Measurements from ENCODE around the gene NMNAT3.

NMNAT3 gene

GRCh38 chr3:139574026-139574947 lies 103.5 kb downstream of the NMNAT3 start:
- no peak for DNase-seq

DNA sequence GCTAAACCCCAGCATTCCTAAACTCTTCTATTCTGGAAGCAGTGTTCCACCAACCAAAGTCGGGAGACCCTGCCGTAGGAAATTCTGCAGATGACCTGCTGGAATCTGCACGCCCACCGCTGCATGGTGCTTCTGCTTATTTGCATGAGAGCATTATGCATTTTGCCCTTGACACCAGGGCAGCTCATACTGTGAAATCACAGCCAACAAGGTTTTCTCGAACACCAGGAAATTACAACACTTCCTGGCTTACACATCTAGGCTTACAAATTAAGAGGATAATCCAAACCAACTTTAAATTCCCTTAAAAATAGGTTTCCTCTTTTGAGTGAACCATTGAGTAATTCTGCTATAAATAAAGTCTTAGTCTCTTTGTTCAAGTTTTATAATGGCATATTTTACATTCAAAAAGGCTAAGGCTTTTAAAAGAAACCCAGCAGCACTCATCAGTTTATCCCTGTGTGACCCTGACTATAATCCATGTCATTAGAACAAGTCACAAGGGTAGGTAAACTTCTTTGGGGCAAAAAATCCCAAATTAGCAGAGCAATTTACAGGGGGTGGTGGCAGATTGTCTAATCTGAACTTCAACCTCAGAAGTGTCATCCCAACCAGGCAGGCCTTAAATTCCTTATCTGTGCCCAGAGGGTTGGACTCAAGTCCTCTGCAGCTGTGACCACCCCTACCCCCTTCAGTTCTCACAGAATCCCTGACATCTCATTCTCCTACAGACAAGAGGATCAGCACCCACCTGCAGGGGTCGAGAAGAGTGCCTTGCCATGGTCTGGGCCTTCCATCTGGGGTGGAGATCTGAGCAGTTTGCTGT lies 104.7 kb downstream of the NMNAT3 start:
- no peak for DNase-seq

GRCh38 chr3:139571711-139572110 lies 106.1 kb downstream of the NMNAT3 start:
- DNase-seq = no peak

DNA sequence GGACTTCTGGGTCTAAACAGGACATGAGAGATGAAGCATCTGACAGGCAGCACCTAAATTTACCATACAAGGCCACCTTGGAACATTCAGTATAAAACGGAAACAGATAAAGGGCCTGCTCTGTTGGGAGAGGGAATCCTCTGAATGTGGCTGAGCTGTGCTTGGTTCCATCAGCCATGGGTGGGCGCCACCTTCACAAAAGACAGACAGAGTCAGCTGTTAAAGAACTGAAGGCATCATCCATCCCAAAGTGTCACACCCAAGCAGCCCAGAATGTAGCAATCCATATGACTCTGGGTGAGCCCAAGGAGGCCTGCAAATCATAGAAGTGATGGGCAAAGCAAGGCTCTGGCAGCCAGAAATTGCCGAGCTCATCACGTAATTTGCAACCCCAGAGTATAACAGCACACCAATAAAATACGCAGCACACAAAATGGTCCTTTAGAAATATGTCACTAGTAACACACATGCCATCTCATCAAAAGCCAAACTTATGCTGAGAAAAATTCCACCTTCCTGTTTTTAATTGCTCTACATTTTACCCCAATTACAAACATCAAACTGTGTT lies 113.4 kb downstream of the NMNAT3 start:
- no peak for DNase-seq

DNA sequence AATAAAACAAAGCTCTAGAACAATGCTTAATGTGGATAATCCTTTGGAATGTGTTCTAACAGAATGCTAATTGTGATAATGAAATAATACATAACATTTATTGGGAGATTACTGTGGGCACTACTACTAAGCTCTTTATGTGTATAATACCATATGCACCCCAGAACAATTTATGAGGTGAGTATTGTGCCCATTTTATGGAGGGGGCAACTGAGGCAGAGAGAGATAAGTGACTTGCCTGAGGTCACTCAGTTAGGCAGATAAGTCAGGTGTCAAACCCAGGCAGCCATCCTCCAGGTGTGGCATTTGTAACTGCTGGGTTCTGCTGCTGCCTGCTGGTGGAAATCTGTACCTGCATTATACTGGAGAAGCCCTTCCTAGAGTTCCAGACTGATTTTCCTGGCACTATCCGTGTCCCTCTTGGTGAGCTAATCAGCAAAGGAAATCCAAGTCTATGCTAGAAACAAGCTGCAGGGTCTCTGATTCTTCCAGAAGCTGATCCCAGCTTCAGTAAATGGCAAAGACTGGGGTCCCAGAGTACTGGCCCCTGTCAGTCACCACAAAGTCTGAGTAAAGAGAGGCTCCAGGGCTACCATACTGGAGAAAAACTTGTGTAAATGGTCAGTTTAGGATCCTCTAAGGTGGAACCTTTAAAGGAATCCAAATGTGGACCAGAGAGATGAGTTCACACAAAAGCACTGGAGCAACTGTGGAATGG lies 115.7 kb downstream of the NMNAT3 start:
- no peak for DNase-seq

- DNase-seq = no peak
These were observed 116.4 kb downstream of the NMNAT3 start for GRCh38 chr3:139561255-139561817.

GRCh38 chr3:139560411-139560810 lies 117.4 kb downstream of the NMNAT3 start:
- no peak for DNase-seq

DNA sequence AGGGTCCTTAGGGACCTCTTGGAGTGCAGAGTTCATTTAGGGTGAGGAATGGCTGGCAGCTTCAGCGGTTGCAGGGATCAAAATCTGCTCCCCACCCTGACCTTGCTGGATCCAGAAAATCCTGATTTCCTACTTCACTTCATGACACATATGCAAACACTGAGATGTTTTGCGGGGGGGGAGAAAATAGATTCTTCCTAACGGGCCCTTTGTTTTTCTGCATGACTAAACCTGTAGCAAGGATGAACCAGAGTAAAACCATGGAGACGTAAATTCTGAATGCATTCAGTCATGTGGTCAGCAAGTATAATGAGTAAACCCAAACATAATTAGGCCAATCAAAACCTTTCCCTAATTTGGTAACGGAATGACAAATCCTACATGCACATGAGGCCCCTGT lies 118.2 kb downstream of the NMNAT3 start:
- no peak for DNase-seq

GRCh38 chr3:139558351-139559266 lies 119.2 kb downstream of the NMNAT3 start:
- no peak for DNase-seq

DNA sequence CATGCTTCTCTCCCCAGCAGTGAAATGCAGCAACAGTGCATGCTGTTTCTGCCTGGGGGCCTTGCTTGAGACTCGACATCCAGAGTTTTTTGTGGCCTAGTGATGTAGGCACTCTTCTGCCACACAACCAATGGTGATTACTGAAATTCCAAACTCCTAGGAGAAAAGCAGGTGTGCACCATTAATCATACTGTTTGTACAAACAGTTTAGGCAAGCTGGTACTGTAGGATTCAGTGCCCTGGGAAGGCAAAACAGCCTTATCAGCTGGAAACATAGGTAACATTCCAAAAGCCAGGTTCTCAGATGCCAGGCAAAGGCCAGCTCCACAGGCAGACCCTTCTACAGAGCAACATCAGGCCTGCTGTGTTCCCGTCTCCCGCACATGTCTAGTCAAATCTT lies 120.7 kb downstream of the NMNAT3 start:
- no peak for DNase-seq

GRCh38 chr3:139555249-139555648 lies 122.5 kb downstream of the NMNAT3 start:
- no peak for DNase-seq

DNA sequence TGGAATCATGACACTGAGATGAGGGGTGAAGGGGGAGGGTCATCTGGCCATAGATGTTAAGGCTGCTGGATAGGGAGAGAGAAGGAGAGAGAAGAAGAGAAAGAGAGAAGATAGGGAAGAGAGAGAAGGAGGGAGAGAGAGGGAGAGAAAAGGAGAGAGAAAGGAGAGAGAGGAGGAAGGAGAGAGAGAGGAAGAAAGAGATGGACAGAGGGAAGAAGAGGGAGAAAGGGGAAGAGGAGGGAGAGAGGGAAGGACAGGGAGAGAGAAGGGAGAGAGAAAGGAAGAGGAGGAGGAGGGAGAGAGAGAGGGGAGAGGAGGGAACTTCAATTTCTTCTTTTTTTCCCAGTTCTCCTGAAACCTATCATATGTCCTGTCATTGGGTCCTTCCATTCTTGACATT lies 123.1 kb downstream of the NMNAT3 start:
- DNase-seq = no peak

GRCh38 chr3:139552632-139553365 lies 125.0 kb downstream of the NMNAT3 start:
- DNase-seq = no peak

DNA sequence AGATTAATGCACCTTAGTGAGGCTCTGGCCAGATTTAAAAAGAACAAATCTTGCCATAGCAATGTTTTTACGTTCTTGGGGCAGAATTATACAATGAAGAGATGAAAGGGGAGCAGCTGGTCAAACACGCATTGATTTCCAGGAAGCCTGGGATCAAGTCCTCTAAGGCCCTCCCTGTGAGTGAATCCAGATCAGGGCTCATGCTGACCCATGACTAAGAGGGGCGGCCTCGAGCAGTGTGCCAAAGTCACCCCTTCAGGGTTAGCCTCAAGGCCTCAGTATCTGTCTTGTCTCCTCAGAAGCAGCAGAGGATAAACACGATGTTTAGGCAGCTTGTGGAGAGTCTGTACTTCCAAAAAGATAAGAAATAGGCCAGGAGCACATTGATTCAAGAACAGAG lies 129.0 kb downstream of the NMNAT3 start:
- no peak for DNase-seq

- no peak for DNase-seq
These were observed 130.1 kb downstream of the NMNAT3 start for GRCh38 chr3:139547666-139548065.

GRCh38 chr3:139546772-139547171 lies 131.0 kb downstream of the NMNAT3 start:
- no peak for DNase-seq

DNA sequence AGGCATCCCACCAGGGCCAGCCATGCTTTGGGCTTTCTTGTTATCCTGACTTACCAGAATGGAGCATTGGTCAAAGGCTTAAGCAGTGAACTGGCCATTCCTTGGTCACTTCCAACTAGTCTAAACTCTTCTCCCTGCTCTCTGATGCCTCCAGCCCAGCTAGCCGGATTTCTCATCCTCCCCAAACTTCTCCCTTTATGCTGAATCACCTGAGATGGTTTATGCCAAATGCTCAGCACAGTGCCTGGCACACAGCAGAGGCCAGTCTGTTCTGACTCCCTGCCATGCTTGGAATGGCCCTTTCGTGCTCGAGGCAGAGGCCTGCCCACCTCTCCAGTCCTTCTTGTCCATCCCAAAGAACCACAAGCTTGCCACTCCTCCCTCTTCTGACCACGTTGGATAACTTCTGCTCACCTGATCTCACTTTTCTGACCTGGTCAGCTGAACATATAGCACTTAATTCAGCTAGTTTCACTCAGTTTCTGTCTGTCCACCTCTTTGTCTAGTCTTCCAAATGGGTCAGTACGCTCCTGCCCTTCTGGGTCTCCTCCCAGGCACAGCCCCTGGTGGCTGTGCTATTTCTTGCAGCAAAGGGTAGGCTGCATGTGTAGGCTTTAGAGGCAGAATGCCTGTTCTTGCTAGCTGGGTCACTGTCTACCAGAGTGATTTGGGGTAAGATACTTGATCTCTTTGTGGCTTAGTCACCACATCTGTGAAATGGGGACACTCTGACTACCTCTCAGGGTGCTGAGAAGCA lies 136.1 kb downstream of the NMNAT3 start:
- no peak for DNase-seq

- no peak for DNase-seq
These were observed 136.9 kb downstream of the NMNAT3 start for GRCh38 chr3:139540651-139541531.

DNA sequence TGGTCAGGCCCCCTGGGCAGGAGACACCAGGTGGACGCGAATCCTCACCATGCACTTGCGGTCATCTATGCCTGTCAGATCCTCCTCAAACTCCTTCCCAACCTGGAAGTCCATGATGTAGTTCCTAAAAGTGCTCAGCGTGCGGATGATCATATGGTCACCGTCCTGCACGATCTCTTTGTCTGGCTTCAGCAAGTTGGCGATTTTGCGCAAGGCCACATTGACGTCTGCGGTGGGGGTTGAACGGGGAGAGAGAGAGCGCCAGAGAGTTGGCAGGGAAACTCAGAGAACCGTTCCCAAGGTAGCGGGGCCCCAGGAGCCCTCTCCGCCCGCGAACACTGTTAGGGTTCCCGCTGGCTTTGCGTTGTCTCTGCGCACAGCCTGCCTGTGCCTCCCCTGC lies 139.0 kb downstream of the NMNAT3 start:
- DNase-seq = no peak

All from activated CD8-positive, alpha-beta memory T cell treated with anti-CD3 and anti-CD28 coated beads, Interleukin-2, amount 50 U/mL, for 4 hours (primary cell).